B cell (primary cell): ENCODE results near the gene PTGER2. TPM values are rescaled to one million over a fixed set of nuclear protein-coding genes. Genes with fewer than 3 reads are reported as not detected.

Experiments used
- ATAC-seq: fragments of 200-7000 bp; cut with Tn5 transposase; one replicate; pipeline ENCODE4 v1.10.0; 2021; ENCODE audit warnings: low read depth, mild to moderate bottlenecking, moderate number of reproducible peaks, moderate library complexity
- CTCF ChIA-PET: fragments of 350-600 bp; sonication (Branson Sonifier 250); formaldehyde crosslinking; loops from one replicate; lab custom pipeline; 2021; ENCODE audit warnings: antibody characterized with exemption, inconsistent platforms; lab: Charles Lee
- POLR2A ChIA-PET: fragments of 350-600 bp; sonication (Branson Sonifier 250); formaldehyde crosslinking; loops from one replicate; lab custom pipeline; 2021; ENCODE audit warnings: antibody characterized with exemption; lab: Charles Lee
- DNase-seq: peaks from one replicate; pipeline ENCODE4 v3.0.0; 2013
- H2AFZ ChIP-seq: 2 replicates; pipeline ENCODE4 v1.6.1; 2012; ENCODE audit warnings: mild to moderate bottlenecking, low read depth, low read length; ENCODE audit not compliant: insufficient read depth, poor library complexity, severe bottlenecking
- H3K27ac ChIP-seq, 2 donors: 1 replicate in 1 of 2; 2 replicates in 1 of 2; pipeline ENCODE4 v1.5.1; 2012 to 2013; ENCODE audit warnings: low read length in 2 of 2, mild to moderate bottlenecking in 2 of 2, moderate library complexity in 1 of 2
- H3K27me3 ChIP-seq, 4 experiments: fragments of 200-600 bp in 1 of 4; sonication (generic) in 1 of 4; replicated peaks in 1 of 4; 1 replicate in 2 of 4; 2 replicates in 2 of 4; pipeline versions ENCODE4 v1.6.1 to v1.7.0; 2013 to 2016; ENCODE audit warnings: low read length in 3 of 4, mild to moderate bottlenecking in 2 of 4, mixed read lengths in 1 of 4, moderate library complexity in 1 of 4; ENCODE audit not compliant: insufficient read depth in 4 of 4, control insufficient read depth in 3 of 4; ENCODE audit errors: control extremely low read depth in 1 of 4
- H3K36me3 ChIP-seq, 2 experiments: replicated peaks in 1 of 2; 1 replicate in 1 of 2; 2 replicates in 1 of 2; pipeline versions ENCODE4 v1.6.1 to v1.7.1; 2013; ENCODE audit warnings: low read length in 1 of 2; ENCODE audit not compliant: insufficient read depth in 2 of 2, control insufficient read depth in 1 of 2; ENCODE audit errors: control extremely low read depth in 1 of 2, extremely low read depth in 1 of 2
- H3K4me1 ChIP-seq, 2 donors: fragments of 200-600 bp in 1 of 2; sonication (generic) in 1 of 2; 1 replicate in 1 of 2; 2 replicates in 1 of 2; pipeline versions ENCODE4 v1.5.1 to v1.6.1; 2013 to 2017; ENCODE audit warnings: low read length in 2 of 2; ENCODE audit not compliant: control insufficient read depth in 2 of 2, insufficient read depth in 2 of 2
- H3K4me2 ChIP-seq: replicated peaks from 2 replicates; pipeline ENCODE3; 2012; ENCODE audit warnings: mild to moderate bottlenecking, low read depth, low read length; ENCODE audit not compliant: poor library complexity, severe bottlenecking
- H3K4me3 ChIP-seq, 5 experiments: fragments of 200-600 bp in 1 of 5; sonication (generic) in 1 of 5; 1 replicate in 3 of 5; 2 replicates in 2 of 5; pipeline versions ENCODE4 v1.5.1 to v1.7.0; 2011 to 2016; ENCODE audit warnings: low read length in 4 of 5, mild to moderate bottlenecking in 4 of 5, low read depth in 2 of 5, control low read depth in 1 of 5, moderate library complexity in 1 of 5; ENCODE audit not compliant: insufficient read depth in 1 of 5; ENCODE audit errors: control extremely low read depth in 1 of 5, extremely low read depth in 1 of 5
- H3K79me2 ChIP-seq: fragments of 200-600 bp; sonication (generic); one replicate; pipeline ENCODE4 v1.6.0; 2016; ENCODE audit warnings: low read length; ENCODE audit not compliant: control insufficient read depth, insufficient read depth
- H3K9ac ChIP-seq: fragments of 200-600 bp; sonication (generic); 2 replicates; pipeline ENCODE4 v1.6.1; 2017; ENCODE audit warnings: mild to moderate bottlenecking, low read length, moderate library complexity
- H3K9me3 ChIP-seq, 3 donors: one replicate each; pipeline versions ENCODE4 v1.6.1 to v1.7.1; 2013; ENCODE audit warnings: low read length in 2 of 3; ENCODE audit not compliant: control insufficient read depth in 2 of 3, insufficient read depth in 1 of 3; ENCODE audit errors: control extremely low read depth in 1 of 3
- H4K20me1 ChIP-seq: 2 replicates; pipeline ENCODE4 v1.6.0; 2012; ENCODE audit warnings: mild to moderate bottlenecking, low read length; ENCODE audit not compliant: insufficient read depth, control insufficient read depth, poor library complexity, severe bottlenecking
- H3K27ac Mint-ChIP-seq: one replicate; pipeline ENCODE4 v1.8.0; 2021; ENCODE audit warnings: mixed read lengths
- H3K27me3 Mint-ChIP-seq: one replicate; pipeline ENCODE4 v1.8.0; 2021; ENCODE audit warnings: mixed read lengths
- H3K4me1 Mint-ChIP-seq: one replicate; pipeline ENCODE4 v1.8.0; 2021; ENCODE audit warnings: mixed read lengths
- H3K4me3 Mint-ChIP-seq: one replicate; pipeline ENCODE4 v1.8.0; 2021; ENCODE audit warnings: mixed read lengths
- H3K9me3 Mint-ChIP-seq: one replicate; pipeline ENCODE4 v1.8.0; 2022; ENCODE audit warnings: mixed read lengths; ENCODE audit not compliant: insufficient read depth
- CTCF ChIP-seq: fragments of 200-600 bp; IDR thresholded peaks from one replicate; pipeline ENCODE4 v1.8.0; 2022; ENCODE audit warnings: antibody characterized with exemption, mild to moderate bottlenecking
- EZH2 ChIP-seq: IDR thresholded peaks from 2 replicates; pipeline ENCODE4 v1.6.1; 2012; ENCODE audit warnings: borderline replicate concordance, low read depth, mild to moderate bottlenecking, moderate library complexity, low read length; ENCODE audit not compliant: insufficient read depth, poor library complexity, severe bottlenecking
- WGBS: methylation state at CpG from one replicate; pipeline ENCODE4 v1.1.5; 2013; ENCODE audit warnings: missing lambda C conversion rate; ENCODE audit not compliant: insufficient coverage; 5-methylcytosine and 5-hydroxymethylcytosine counted together
- intact Hi-C: fragments of 100-400 bp; cut with micrococcal nuclease; formaldehyde crosslinking; loops from one replicate; pipeline ENCODE4 v1.10.0; 2022
- polyA plus RNA-seq: library from polyadenylated mRNA; depleted of rRNA; stranded (reverse); fragments of >200 nt; gene quantifications from 2 replicates; pipeline ENCODE4 v1.2.3, GENCODE V29; 2012
- total RNA-seq, 2 donors: library from RNA; stranded (reverse); fragments of 120-200 nt in 1 of 2; gene quantifications; 1 replicate in 1 of 2; 2 replicates in 1 of 2; pipeline versions ENCODE4 v1.2.3 to v1.2.4, GENCODE V29; 2013 to 2022

PTGER2 gene
- total and polyA plus RNA-seq, 2 donors (not counting 1 experiment from before 2014, with no cell fraction given) = 0.32 to 0.92 TPM

- Mint-ChIP-seq H3K27ac (no peak overlapping the region), H3K4me3 (no peak overlapping the region), H3K4me1 (peaks cover 2% of the 10 kb centered on the region), H3K9me3 (no peaks in the 10 kb centered on the region), H3K27me3 (peaks cover 61% of the 10 kb centered on the region)
- intact Hi-C loops = no loop called here
- Histone ChIP-seq H3K4me1 (peaks cover 0 to 3% of the 10 kb centered on the region in 2 donors), H4K20me1 (no peaks in the 10 kb centered on the region), H3K36me3 (no peaks in the 10 kb centered on the region), H3K9me3 (peaks cover 0 to 6% (median 0%) of the 10 kb centered on the region in 3 donors), H2AFZ (no peak overlapping the region), H3K27me3 (peaks cover 0 to 28% (median 14%) of the 10 kb centered on the region in 4 experiments), H3K79me2 (no peaks in the 10 kb centered on the region), H3K4me2 (no peak overlapping the region), H3K4me3 (no peak overlapping the region), H3K27ac (no peak overlapping the region), H3K9ac (no peak overlapping the region)
- ATAC-seq = no peak
- ChIA-PET POLR2A (no interaction called here), CTCF (no interaction called here)
- WGBS = no CpG with 5 or more reads among the region's 3 CpGs
- TF ChIP-seq CTCF (no peak), EZH2 (no peak)
- no peak for DNase-seq
Measured at GRCh38 chr14:52332269-52332668, 18.2 kb downstream of the PTGER2 start.

- H3K4me3 Mint-ChIP-seq = no peak overlapping the region
- 81% methylated on average over 5 of the region's 5 CpGs for WGBS
- no peaks in the 10 kb centered on the region for H3K9me3 Mint-ChIP-seq
- no peak overlapping the region for H2AFZ ChIP-seq
- H3K9ac ChIP-seq = no peak overlapping the region
- H3K27me3 ChIP-seq = peaks cover 0 to 26% (median 14%) of the 10 kb centered on the region in 4 experiments
- no peak for ATAC-seq
- ChIA-PET CTCF (no interaction called here), POLR2A (no interaction called here)
- H3K4me3 ChIP-seq = no peak overlapping the region
- TF ChIP-seq EZH2 (no peak), CTCF (no peak)
- no peak for DNase-seq
- H3K27ac Mint-ChIP-seq = no peak overlapping the region
- no peak overlapping the region for H3K4me2 ChIP-seq
- peaks cover 54% of the 10 kb centered on the region for H3K27me3 Mint-ChIP-seq
- intact Hi-C loops = no loop called here
- H4K20me1 ChIP-seq = no peaks in the 10 kb centered on the region
- H3K4me1 ChIP-seq = no peaks in the 10 kb centered on the region
- H3K36me3 ChIP-seq = no peaks in the 10 kb centered on the region
- H3K4me1 Mint-ChIP-seq = no peaks in the 10 kb centered on the region
- peaks cover 0 to 6% (median 0%) of the 10 kb centered on the region in 3 donors for H3K9me3 ChIP-seq
- H3K79me2 ChIP-seq = no peaks in the 10 kb centered on the region
- H3K27ac ChIP-seq = no peak overlapping the region
Measured at GRCh38 chr14:52333108-52333507, 19.0 kb downstream of the PTGER2 start.
